Astrocyte of the cerebellum (primary cell): ENCODE measurements around the gene DNAI2.

Experiments
- DNase-seq: peaks from one replicate; pipeline ENCODE4 v3.0.0-alpha.2; 2011; ENCODE audit warnings: low read depth
- H3K4me3 ChIP-seq: 2 replicates; pipeline ENCODE4 v1.5.1; 2011; ENCODE audit warnings: mild to moderate bottlenecking, low read depth, low read length, moderate library complexity
- in situ Hi-C: cut with HindIII; loops from 2 replicates; pipeline ENCODE4 v1.10.0; 2017; ENCODE audit warnings: low sequenced_read_pairs
- TF ChIP-seq, protein P1 (sequence below): IDR thresholded peaks from 2 replicates; pipeline ENCODE4 v1.5.1; 2012; ENCODE audit warnings: low read length, low read depth, moderate library complexity, mild to moderate bottlenecking; ENCODE audit errors: missing control alignments

The DNAI2 gene

DNA sequence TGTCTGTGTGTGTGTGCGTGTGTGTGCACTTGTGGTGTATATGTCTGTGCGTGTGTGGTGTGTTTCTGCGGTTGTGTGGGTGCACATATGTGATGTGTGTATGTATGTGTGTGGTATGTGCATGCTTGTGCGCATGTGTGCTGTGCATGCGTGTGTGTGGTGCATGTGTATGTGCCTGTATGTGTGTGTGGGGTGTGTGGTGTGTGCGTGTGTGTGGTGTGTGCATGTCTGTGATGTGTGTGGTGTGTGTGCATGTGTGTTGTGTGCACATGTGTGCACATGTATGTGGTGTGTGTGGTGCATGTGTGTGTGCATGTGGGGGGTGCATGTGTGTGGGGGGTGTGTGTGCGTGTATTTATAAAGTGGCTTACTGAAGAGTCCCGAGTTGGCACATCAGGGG, 23.0 kb upstream of the DNAI2 start:
- in situ Hi-C loops: no loop called here
- no peak for DNase-seq
- H3K4me3 ChIP-seq: no peak overlapping the region
- TF ChIP-seq, protein P1, sequence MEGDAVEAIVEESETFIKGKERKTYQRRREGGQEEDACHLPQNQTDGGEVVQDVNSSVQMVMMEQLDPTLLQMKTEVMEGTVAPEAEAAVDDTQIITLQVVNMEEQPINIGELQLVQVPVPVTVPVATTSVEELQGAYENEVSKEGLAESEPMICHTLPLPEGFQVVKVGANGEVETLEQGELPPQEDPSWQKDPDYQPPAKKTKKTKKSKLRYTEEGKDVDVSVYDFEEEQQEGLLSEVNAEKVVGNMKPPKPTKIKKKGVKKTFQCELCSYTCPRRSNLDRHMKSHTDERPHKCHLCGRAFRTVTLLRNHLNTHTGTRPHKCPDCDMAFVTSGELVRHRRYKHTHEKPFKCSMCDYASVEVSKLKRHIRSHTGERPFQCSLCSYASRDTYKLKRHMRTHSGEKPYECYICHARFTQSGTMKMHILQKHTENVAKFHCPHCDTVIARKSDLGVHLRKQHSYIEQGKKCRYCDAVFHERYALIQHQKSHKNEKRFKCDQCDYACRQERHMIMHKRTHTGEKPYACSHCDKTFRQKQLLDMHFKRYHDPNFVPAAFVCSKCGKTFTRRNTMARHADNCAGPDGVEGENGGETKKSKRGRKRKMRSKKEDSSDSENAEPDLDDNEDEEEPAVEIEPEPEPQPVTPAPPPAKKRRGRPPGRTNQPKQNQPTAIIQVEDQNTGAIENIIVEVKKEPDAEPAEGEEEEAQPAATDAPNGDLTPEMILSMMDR: no peak

DNA sequence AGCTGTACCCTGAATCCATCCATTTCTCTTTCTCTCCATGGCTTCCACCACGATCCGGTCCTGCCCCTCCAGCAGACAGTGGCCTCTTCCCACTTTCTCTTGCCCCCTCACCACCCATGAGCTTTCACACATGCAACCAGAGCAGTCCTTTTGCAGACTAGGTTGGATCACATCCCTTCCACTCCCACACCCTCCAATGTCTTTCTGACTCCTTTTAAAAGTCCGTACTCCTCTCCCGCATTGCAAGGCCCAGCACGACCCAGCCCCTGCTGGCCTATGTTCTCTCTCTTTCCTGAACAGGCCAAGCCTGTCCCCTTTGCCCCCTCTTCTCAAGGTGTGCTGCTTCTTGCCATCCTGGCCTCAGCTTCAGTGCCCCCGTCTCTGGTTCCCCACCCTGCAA, 22.5 kb upstream of the DNAI2 start:
- TF ChIP-seq, protein P1: no peak
- no peak overlapping the region for H3K4me3 ChIP-seq
- DNase-seq: no peak
- in situ Hi-C loops: no loop called here

DNA sequence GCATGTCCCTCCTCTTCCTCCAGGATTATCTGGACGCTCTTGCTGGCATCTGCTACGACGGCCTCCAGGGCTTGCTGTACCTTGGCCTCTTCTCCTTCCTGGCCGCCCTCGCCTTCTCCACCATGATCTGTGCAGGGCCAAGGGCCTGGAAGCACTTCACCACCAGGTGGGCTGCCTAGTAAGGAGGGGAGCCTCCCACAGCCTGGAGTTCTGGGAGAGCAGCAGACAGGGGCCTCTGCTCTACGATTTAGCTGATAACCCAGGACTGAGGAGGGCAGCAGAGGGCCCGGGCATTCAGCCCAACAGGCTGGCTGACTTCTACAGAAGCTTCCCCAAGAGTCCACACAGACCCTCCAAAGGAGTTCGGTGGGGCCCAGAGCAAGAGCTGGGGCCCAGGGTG, 21.8 kb upstream of the DNAI2 start:
- no peak for DNase-seq
- in situ Hi-C loops: no loop called here
- TF ChIP-seq, protein P1: no peak
- H3K4me3 ChIP-seq: no peak overlapping the region

DNA sequence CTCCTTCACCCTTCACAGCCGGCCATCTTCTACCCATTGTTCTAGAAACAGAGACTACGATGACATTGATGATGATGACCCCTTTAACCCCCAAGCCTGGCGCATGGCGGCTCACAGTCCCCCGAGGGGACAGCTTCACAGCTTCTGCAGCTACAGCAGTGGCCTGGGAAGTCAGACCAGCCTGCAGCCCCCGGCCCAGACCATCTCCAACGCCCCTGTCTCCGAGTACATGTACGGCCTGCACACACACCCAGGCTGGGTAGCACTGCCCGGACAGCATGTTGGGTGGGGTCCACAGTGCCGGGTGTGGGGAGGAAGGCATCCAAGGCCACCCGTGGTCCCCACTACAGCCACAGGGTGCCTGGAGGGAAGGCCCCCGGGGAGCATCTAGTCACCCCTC, 21.0 kb upstream of the DNAI2 start:
- DNase-seq: no peak
- in situ Hi-C loops: no loop called here
- H3K4me3 ChIP-seq: no peak overlapping the region
- TF ChIP-seq, protein P1: no peak

DNA sequence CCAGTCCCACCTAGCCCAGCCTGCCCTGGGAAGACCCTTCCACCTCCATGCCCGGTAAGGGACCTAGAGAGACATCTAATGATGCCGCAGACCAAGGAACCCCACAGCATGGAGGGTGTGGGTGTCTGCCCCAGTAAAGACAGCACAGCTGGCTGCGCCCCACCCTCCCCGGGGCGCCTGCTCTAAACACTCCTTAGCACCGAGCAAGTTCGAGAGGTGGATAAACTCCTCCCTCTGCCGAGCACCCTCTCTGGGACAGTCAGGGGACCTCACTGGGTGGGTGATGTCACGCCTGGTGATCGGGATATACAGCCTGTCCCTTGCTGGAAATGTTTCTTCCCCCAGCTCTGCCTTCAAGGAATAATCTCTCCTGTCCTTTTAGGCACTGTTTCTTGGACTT, 16.7 kb upstream of the DNAI2 start:
- TF ChIP-seq, protein P1: no peak
- in situ Hi-C loops: loop anchor here (5.0 kb wide), 1 partner anchor 45 kb away; no protein-coding TSS in a partner anchor
- DNase-seq: no peak
- no peak overlapping the region for H3K4me3 ChIP-seq

DNA sequence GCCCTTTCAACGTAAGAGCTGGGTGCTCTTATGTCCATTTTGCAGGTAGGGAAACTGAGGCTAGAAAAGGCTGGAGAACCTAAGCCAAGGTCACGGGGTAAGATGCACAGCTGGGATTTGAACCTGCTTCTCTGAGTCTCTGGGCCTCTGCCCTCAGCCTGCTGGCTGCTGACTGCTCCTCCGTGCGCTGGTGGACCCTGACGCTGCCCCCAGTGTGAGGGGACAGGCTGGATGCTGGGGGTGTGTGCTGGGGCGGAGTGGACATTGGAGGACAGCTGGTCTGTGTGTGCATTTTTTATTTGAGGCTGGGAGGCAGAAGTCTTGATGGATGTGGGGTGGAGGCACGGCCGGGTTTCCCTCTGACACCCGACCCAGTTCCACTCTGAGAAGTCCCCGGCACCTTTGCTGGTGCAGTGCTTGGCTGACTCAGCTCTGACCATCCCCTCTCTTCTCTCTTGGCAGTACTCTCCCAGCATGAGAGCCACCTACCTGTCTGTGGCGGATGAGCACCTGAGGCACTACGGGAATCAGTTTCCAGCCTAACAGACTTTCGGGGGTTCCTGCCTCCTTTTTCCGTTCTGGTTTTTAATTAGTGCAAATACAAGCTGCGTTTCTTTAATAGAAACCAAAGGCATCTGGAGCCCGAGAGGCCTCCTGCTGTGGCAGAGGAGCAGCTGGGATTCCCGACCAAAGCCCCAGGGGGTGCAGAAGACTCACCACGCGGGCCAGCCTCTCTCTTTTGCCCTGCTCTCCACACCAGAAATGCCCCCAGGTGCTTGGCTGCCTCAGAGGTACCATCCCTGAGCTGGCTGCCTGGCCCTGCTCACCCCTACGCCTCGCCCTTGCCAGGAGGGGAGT, 14.1 kb upstream of the DNAI2 start:
- in situ Hi-C loops: loop anchor here (5.0 kb wide), 1 partner anchor 42 kb away; no protein-coding TSS in a partner anchor
- no peak overlapping the region for H3K4me3 ChIP-seq
- DNase-seq: no peak
- TF ChIP-seq, protein P1: no peak

DNA sequence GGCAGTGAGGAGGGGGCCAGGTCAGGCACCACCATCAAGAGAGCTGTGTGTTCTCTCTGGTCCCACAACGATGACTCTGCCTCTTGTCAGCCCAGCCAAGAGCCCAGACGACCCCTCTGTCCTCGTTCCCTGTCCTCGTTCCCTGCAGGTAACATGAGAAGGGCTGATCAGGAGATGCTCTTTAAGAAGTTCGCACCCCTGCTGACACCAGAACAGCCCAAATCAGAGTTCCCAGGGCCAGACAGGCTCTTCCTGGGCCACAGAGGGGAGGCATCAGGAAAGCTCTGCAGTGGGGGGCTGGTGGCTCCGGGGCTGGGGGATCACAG, 13.5 kb upstream of the DNAI2 start:
- in situ Hi-C loops: no loop called here
- no peak for DNase-seq
- no peak overlapping the region for H3K4me3 ChIP-seq
- TF ChIP-seq, protein P1: no peak
